ENCODE measurements around the gene CYB561. TPM values are rescaled to one million over a fixed set of nuclear protein-coding genes. Genes with fewer than 3 reads are reported as not detected.

CYB561 gene
- total RNA-seq, 1 experiment from 2014 or later = 20.7 TPM

- no peak overlapping the region for H4K5ac ChIP-seq (ENCODE audit: insufficient read length, low read depth, low read length)
- no peak overlapping the region for H3K4ac ChIP-seq (ENCODE audit: low read depth, low read length)
- H2BK120ac ChIP-seq (ENCODE audit: low read depth, low read length, poor library complexity, severe bottlenecking) = no peak overlapping the region
- H4K91ac ChIP-seq (ENCODE audit: insufficient read length, low read depth, low read length) = no peak overlapping the region
- H3K79me1 ChIP-seq (ENCODE audit: insufficient read depth, low read depth, low read length, poor library complexity, severe bottlenecking) = no peaks in the 10 kb centered on the region
- no peak overlapping the region for H2AK5ac ChIP-seq (ENCODE audit: insufficient read length, low read length)
- no CpG with 5 or more reads among the region's 36 CpGs for WGBS (ENCODE audit: extremely low coverage, insufficient read length, low lambda C conversion rate)
- H3K27ac ChIP-seq (ENCODE audit: insufficient read length, low read depth, low read length) = no peak overlapping the region
- H3K79me2 ChIP-seq (ENCODE audit: insufficient read depth, low read length) = no peaks in the 10 kb centered on the region
- H3K27ac Mint-ChIP-seq = no peak overlapping the region
- H3K4me3 Mint-ChIP-seq = peak overlapping the region; percentile 63 to 80
- H3K23me2 ChIP-seq (ENCODE audit: insufficient read length, low read depth, low read length, poor library complexity, severe bottlenecking) = peaks cover 13% of the 10 kb centered on the region
- H3K27me3 Mint-ChIP-seq (ENCODE audit: low read depth) = peaks cover 49% of the 10 kb centered on the region
- H2BK20ac ChIP-seq (ENCODE audit: low read depth, low read length, poor library complexity, severe bottlenecking) = no peak overlapping the region
- H3K4me1 Mint-ChIP-seq = peaks cover 19 to 30% of the 10 kb centered on the region in 2 experiments
- H2BK5ac ChIP-seq (ENCODE audit: insufficient read length, low read length) = no peak overlapping the region
- no peak overlapping the region for H3K14ac ChIP-seq (ENCODE audit: insufficient read depth, low read length)
- no peak for TF ChIP-seq CTCF (conservative IDR thresholded peaks at IDR 0.05)
- no peaks in the 10 kb centered on the region for H4K20me1 ChIP-seq (ENCODE audit: control insufficient read depth, insufficient read depth, insufficient read length)
- peak; percentile 82 for DNase-seq
- H2AFZ ChIP-seq (ENCODE audit: low read length) = no peak overlapping the region
- no peaks in the 10 kb centered on the region for H3K36me3 Mint-ChIP-seq (ENCODE audit: insufficient read depth in 1 of 3, low read depth in 3 of 3)
- no peak overlapping the region for H4K8ac ChIP-seq (replicated peaks; ENCODE audit: insufficient read length, low read depth, low read length)
- no peaks in the 10 kb centered on the region; the same call in 1 of the 2 replicates for H3K27me3 ChIP-seq (ENCODE audit: insufficient read depth, low read length)
- no peaks in the 10 kb centered on the region for H3K9me3 Mint-ChIP-seq
- no peak overlapping the region for H2BK15ac ChIP-seq (ENCODE audit: low read depth, low read length)
- H3T11ph ChIP-seq (ENCODE audit: low read length) = no peak overlapping the region
- H3K4me2 ChIP-seq (ENCODE audit: insufficient read depth, insufficient read length, low read length) = peak overlapping the region; percentile 63
- H3K4me1 ChIP-seq (ENCODE audit: insufficient read depth, low read length) = no peaks in the 10 kb centered on the region; the same call in 1 of the 2 replicates
- H3K18ac ChIP-seq (ENCODE audit: insufficient read length, low read depth, low read length) = no peak overlapping the region
- H2BK12ac ChIP-seq (ENCODE audit: insufficient read length, low read depth, low read length) = no peak overlapping the region
- H3K23ac ChIP-seq (ENCODE audit: insufficient read length, low read depth, low read length) = no peak overlapping the region
- no peaks in the 10 kb centered on the region for H3K9me3 ChIP-seq (ENCODE audit: control insufficient read depth, low read depth, low read length)
- H3K56ac ChIP-seq (ENCODE audit: insufficient read length, low read depth, low read length) = no peak overlapping the region
- no peak overlapping the region for H3K9ac ChIP-seq (ENCODE audit: extremely low read depth, insufficient read length, low read length)
Measured at GRCh38 chr17:63476459-63476853, 30.4 kb upstream of the CYB561 start.

Data from H9 (cell line).